ENCODE measurements around the gene GPRC5D.

The GPRC5D gene

GRCh38 chr12:12901158-12901791 is 50.7 kb downstream of the GPRC5D start:
- H3K4me3 ChIP-seq (ENCODE audit: low read depth in 1 of 2, low read length in 2 of 2): peak overlapping the region in 1 of 2 donors; percentile 0

DNA sequence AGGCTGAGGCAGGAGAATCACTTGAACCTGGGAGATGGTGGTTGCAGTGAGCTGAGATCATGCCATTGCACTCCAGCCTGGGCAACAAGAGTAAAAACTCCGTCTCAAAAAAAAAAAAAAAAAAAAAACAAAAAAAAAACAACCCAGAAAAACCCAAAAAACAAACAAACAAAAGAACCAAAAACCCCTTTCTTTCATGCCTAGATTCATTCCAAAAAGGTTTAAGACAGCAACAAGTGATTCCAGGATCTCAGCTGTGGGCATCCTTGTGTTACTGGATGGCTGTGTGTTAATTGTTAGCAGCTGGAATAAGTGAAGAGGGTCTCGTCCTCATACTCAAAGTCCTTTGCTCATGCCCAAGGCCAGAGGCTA is 51.2 kb downstream of the GPRC5D start:
- peaks cover 33% of the 10 kb centered on the region in 2 donors for H3K4me1 ChIP-seq (ENCODE audit: control insufficient read depth in 1 of 2, insufficient read depth in 2 of 2, low read length in 2 of 2)
- H3K36me3 ChIP-seq (ENCODE audit: control insufficient read depth in 1 of 2, insufficient read depth in 2 of 2, low read length in 2 of 2): no peaks in the 10 kb centered on the region
- H3K9ac ChIP-seq (ENCODE audit: low read depth in 1 of 2, low read length in 2 of 2): no peak overlapping the region
- no peak overlapping the region for H3K4me3 ChIP-seq (ENCODE audit: low read depth in 1 of 2, low read length in 2 of 2)
- H3K9me3 ChIP-seq (ENCODE audit: control insufficient read depth in 1 of 2, low read length in 2 of 2): no peaks in the 10 kb centered on the region
- H3K27me3 ChIP-seq (ENCODE audit: control insufficient read depth in 1 of 2, insufficient read depth in 2 of 2, low read length in 2 of 2): no peaks in the 10 kb centered on the region
- no peak overlapping the region for H3K27ac ChIP-seq (ENCODE audit: low read depth, low read length)

More at GRCh38 chr12:12901158-12901791, 50.7 kb downstream of the GPRC5D start:
- H3K27ac ChIP-seq (ENCODE audit: low read depth, low read length): no peak overlapping the region
- H3K27me3 ChIP-seq (ENCODE audit: control insufficient read depth in 1 of 2, insufficient read depth in 2 of 2, low read length in 2 of 2): no peaks in the 10 kb centered on the region
- peak overlapping the region in 1 of 2 donors; percentile 27 for H3K9ac ChIP-seq (ENCODE audit: low read depth in 1 of 2, low read length in 2 of 2)
- no peaks in the 10 kb centered on the region for H3K36me3 ChIP-seq (ENCODE audit: control insufficient read depth in 1 of 2, insufficient read depth in 2 of 2, low read length in 2 of 2)
- H3K4me1 ChIP-seq (ENCODE audit: control insufficient read depth in 1 of 2, insufficient read depth in 2 of 2, low read length in 2 of 2): peaks cover 33% of the 10 kb centered on the region in 2 donors
- no peaks in the 10 kb centered on the region for H3K9me3 ChIP-seq (ENCODE audit: control insufficient read depth in 1 of 2, low read length in 2 of 2)

- H3K27ac ChIP-seq (ENCODE audit: low read depth, low read length): no peak overlapping the region
- H3K9me3 ChIP-seq (ENCODE audit: control insufficient read depth in 1 of 2, low read length in 2 of 2): no peaks in the 10 kb centered on the region
- no peaks in the 10 kb centered on the region for H3K36me3 ChIP-seq (ENCODE audit: control insufficient read depth in 1 of 2, insufficient read depth in 2 of 2, low read length in 2 of 2)
- no peak overlapping the region for H3K4me3 ChIP-seq (ENCODE audit: low read depth in 1 of 2, low read length in 2 of 2)
- no peak overlapping the region for H3K9ac ChIP-seq (ENCODE audit: low read depth in 1 of 2, low read length in 2 of 2)
- H3K27me3 ChIP-seq (ENCODE audit: control insufficient read depth in 1 of 2, insufficient read depth in 2 of 2, low read length in 2 of 2): no peaks in the 10 kb centered on the region
- H3K4me1 ChIP-seq (ENCODE audit: control insufficient read depth in 1 of 2, insufficient read depth in 2 of 2, low read length in 2 of 2): peaks cover 33% of the 10 kb centered on the region in 2 donors
Measured at GRCh38 chr12:12899530-12900380, 52.2 kb downstream of the GPRC5D start.

DNA sequence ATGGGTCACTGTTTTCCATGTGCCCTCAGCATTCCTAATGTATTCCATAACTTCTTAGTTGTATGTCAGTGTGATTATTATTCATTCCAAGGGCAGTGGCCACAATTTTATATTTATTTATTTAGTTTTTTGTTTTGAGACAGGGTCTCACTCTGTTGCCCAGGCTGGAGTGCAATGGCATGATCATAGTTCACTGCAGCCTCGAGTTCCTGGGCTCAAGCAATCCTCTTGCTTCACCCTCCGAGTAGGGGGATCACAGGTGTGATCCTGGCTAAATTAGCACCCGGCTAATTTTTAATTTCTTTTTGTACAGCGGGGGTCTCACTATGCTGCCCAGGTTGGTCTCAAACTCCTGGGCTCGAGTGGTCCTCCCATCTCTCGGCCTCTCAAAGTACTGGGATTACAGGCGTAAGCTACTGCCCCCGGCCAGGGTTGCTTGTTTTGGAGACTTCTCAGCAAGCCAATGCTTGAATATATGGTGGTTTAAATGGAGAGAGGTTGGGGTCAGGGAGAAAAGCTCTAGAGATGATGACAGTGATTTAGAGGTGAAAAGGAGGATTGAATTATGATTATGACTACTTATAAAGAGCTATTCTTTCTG is 53.0 kb downstream of the GPRC5D start:
- no peak overlapping the region for H3K4me3 ChIP-seq (ENCODE audit: low read depth in 1 of 2, low read length in 2 of 2)
- H3K4me1 ChIP-seq (ENCODE audit: control insufficient read depth in 1 of 2, insufficient read depth in 2 of 2, low read length in 2 of 2): peaks cover 28 to 29% of the 10 kb centered on the region in 2 donors
- H3K27me3 ChIP-seq (ENCODE audit: control insufficient read depth in 1 of 2, insufficient read depth in 2 of 2, low read length in 2 of 2): no peaks in the 10 kb centered on the region
- H3K9me3 ChIP-seq (ENCODE audit: control insufficient read depth in 1 of 2, low read length in 2 of 2): no peaks in the 10 kb centered on the region
- no peaks in the 10 kb centered on the region for H3K36me3 ChIP-seq (ENCODE audit: control insufficient read depth in 1 of 2, insufficient read depth in 2 of 2, low read length in 2 of 2)
- H3K27ac ChIP-seq (ENCODE audit: low read depth, low read length): no peak overlapping the region
- H3K9ac ChIP-seq (ENCODE audit: low read depth in 1 of 2, low read length in 2 of 2): no peak overlapping the region

GRCh38 chr12:12898136-12898717 is 53.7 kb downstream of the GPRC5D start:
- Histone ChIP-seq H3K4me3 (ENCODE audit: low read depth in 1 of 2, low read length in 2 of 2) (no peak overlapping the region), H3K4me1 (ENCODE audit: control insufficient read depth in 1 of 2, insufficient read depth in 2 of 2, low read length in 2 of 2) (peaks cover 20 to 23% of the 10 kb centered on the region in 2 donors)

DNA sequence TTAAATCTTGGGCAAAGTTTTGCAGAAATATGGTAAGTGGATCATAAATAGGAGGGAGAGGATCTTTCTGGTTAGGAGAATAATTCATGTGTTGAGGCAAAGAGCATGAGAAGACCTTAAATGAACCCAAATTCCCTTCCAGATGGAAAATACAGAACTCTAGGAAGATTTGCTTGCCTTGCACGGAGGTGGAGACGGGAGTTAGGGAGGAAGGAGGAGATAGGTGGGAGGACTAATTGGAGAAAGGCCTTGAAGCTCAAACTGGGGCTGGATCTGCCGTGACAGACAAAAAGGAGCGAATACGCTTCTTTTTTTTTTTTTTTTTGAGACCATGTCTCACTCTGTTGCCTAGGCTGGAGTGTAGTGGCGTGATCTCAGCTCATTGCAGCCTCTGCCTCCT is 54.7 kb downstream of the GPRC5D start:
- Histone ChIP-seq H3K4me1 (ENCODE audit: control insufficient read depth in 1 of 2, insufficient read depth in 2 of 2, low read length in 2 of 2) (peaks cover 18 to 27% of the 10 kb centered on the region in 2 donors), H3K27ac (ENCODE audit: low read depth, low read length) (no peak overlapping the region), H3K27me3 (ENCODE audit: control insufficient read depth in 1 of 2, insufficient read depth in 2 of 2, low read length in 2 of 2) (no peaks in the 10 kb centered on the region), H3K4me3 (ENCODE audit: low read depth in 1 of 2, low read length in 2 of 2) (no peak overlapping the region), H3K9me3 (ENCODE audit: control insufficient read depth in 1 of 2, low read length in 2 of 2) (no peaks in the 10 kb centered on the region), H3K36me3 (ENCODE audit: control insufficient read depth in 1 of 2, insufficient read depth in 2 of 2, low read length in 2 of 2) (no peaks in the 10 kb centered on the region), H3K9ac (ENCODE audit: low read depth in 1 of 2, low read length in 2 of 2) (no peak overlapping the region)

More at GRCh38 chr12:12898136-12898717, 53.7 kb downstream of the GPRC5D start:
- Histone ChIP-seq H3K27me3 (ENCODE audit: control insufficient read depth in 1 of 2, insufficient read depth in 2 of 2, low read length in 2 of 2) (no peaks in the 10 kb centered on the region), H3K36me3 (ENCODE audit: control insufficient read depth in 1 of 2, insufficient read depth in 2 of 2, low read length in 2 of 2) (no peaks in the 10 kb centered on the region), H3K9me3 (ENCODE audit: control insufficient read depth in 1 of 2, low read length in 2 of 2) (no peaks in the 10 kb centered on the region), H3K27ac (ENCODE audit: low read depth, low read length) (no peak overlapping the region), H3K9ac (ENCODE audit: low read depth in 1 of 2, low read length in 2 of 2) (no peak overlapping the region)

DNA sequence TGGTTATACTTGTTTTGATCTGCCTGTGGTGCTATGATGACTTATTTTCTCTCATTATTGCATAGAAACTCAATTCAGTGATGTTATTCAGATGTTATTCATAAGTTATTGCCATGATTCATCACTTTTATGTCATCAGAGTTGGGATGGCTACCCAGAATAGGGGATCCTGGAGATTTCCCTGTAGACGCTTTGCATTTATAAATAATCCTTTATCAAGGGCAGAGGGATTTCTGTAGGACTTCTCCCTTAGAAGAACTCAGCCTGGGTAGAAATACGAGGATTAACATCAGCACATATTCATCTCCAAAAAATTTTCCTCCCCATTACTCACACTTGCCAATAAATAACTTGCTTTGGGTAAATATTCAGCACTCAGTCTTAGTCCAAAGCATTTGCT is 55.7 kb downstream of the GPRC5D start:
- no peaks in the 10 kb centered on the region for H3K27me3 ChIP-seq (ENCODE audit: control insufficient read depth in 1 of 2, insufficient read depth in 2 of 2, low read length in 2 of 2)
- no peaks in the 10 kb centered on the region for H3K36me3 ChIP-seq (ENCODE audit: control insufficient read depth in 1 of 2, insufficient read depth in 2 of 2, low read length in 2 of 2)
- H3K27ac ChIP-seq (ENCODE audit: low read depth, low read length): no peak overlapping the region
- H3K4me1 ChIP-seq (ENCODE audit: control insufficient read depth in 1 of 2, insufficient read depth in 2 of 2, low read length in 2 of 2): peaks cover 7 to 21% of the 10 kb centered on the region in 2 donors
- H3K9ac ChIP-seq (ENCODE audit: low read depth in 1 of 2, low read length in 2 of 2): no peak overlapping the region
- H3K9me3 ChIP-seq (ENCODE audit: control insufficient read depth in 1 of 2, low read length in 2 of 2): no peaks in the 10 kb centered on the region
- no peak overlapping the region for H3K4me3 ChIP-seq (ENCODE audit: low read depth in 1 of 2, low read length in 2 of 2)

DNA sequence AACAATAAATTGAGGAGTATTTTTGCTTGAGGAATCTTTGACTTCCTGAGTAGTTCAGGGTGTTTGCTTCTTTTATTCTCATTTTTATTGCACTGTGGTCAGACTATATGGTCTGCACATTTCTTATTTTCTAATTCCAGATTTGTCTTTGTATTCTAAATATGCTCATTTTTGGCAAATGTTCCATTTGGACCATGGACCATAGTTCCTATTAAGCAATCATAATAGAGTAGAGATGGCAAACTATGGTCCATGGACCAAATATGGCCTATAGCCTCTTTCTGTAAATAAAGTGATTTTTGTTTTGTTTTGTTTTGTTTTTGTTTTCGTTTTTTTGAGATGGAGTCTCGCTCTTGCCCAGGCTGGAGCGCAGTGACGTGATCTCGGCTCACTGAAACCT is 58.5 kb downstream of the GPRC5D start:
- Histone ChIP-seq H3K27ac (ENCODE audit: low read depth, low read length) (no peak overlapping the region), H3K36me3 (ENCODE audit: control insufficient read depth in 1 of 2, insufficient read depth in 2 of 2, low read length in 2 of 2) (no peaks in the 10 kb centered on the region), H3K4me3 (ENCODE audit: low read depth in 1 of 2, low read length in 2 of 2) (peak overlapping the region; percentile 78 to 84), H3K9ac (ENCODE audit: low read depth in 1 of 2, low read length in 2 of 2) (peak overlapping the region in 1 of 2 donors; percentile 68), H3K27me3 (ENCODE audit: control insufficient read depth in 1 of 2, insufficient read depth in 2 of 2, low read length in 2 of 2) (no peaks in the 10 kb centered on the region), H3K4me1 (ENCODE audit: control insufficient read depth in 1 of 2, insufficient read depth in 2 of 2, low read length in 2 of 2) (peaks cover 7 to 20% of the 10 kb centered on the region in 2 donors), H3K9me3 (ENCODE audit: control insufficient read depth in 1 of 2, low read length in 2 of 2) (no peaks in the 10 kb centered on the region)

GRCh38 chr12:12892681-12893141 is 59.3 kb downstream of the GPRC5D start:
- H3K27me3 ChIP-seq (ENCODE audit: control insufficient read depth in 1 of 2, insufficient read depth in 2 of 2, low read length in 2 of 2): no peaks in the 10 kb centered on the region
- H3K9ac ChIP-seq (ENCODE audit: low read depth in 1 of 2, low read length in 2 of 2): peak overlapping the region; percentile 68 to 90
- H3K4me1 ChIP-seq (ENCODE audit: control insufficient read depth in 1 of 2, insufficient read depth in 2 of 2, low read length in 2 of 2): peaks cover 7 to 20% of the 10 kb centered on the region in 2 donors
- no peaks in the 10 kb centered on the region for H3K9me3 ChIP-seq (ENCODE audit: control insufficient read depth in 1 of 2, low read length in 2 of 2)
- H3K4me3 ChIP-seq (ENCODE audit: low read depth in 1 of 2, low read length in 2 of 2): peak overlapping the region; percentile 78 to 84
- no peaks in the 10 kb centered on the region for H3K36me3 ChIP-seq (ENCODE audit: control insufficient read depth in 1 of 2, insufficient read depth in 2 of 2, low read length in 2 of 2)
- H3K27ac ChIP-seq (ENCODE audit: low read depth, low read length): peak overlapping the region; percentile 23
